Peyer's patch (tissue), 4 donors: ENCODE results near the gene B4GALT7. TPM values are rescaled to one million over a fixed set of nuclear protein-coding genes. Genes with fewer than 3 reads are reported as not detected.

Experiments
- total RNA-seq, 4 donors: library from RNA; depleted of rRNA; stranded (reverse); fragments of >200 nt; gene quantifications; one replicate each; pipeline ENCODE4 v1.1.0, GENCODE V29; 2016

Gene B4GALT7
- total RNA-seq, 4 donors from 2014 or later: 12.6 to 29.8 (median 21.9) TPM

Other genes starting within 250 kb of the B4GALT7 start
- 100 to 1,000 TPM; 193 to 321 (median 268) TPM for gene LMAN2, start 248.5 kb upstream of the B4GALT7 start, total RNA-seq
- gene RGS14, start 242.2 kb upstream of the B4GALT7 start, total RNA-seq: 10 to 100 TPM; 19.4 to 41.0 (median 23.3) TPM
- under 1 TPM in 1 of 4 donors, not detected in 3; 0.35 TPM for gene SLC34A1, start 215.7 kb upstream of the B4GALT7 start, total RNA-seq
- gene PFN3, start 199.5 kb upstream of the B4GALT7 start, total RNA-seq: not detected
- gene F12, start 190.6 kb upstream of the B4GALT7 start, total RNA-seq: 10 to 100 TPM in 1 of 4 donors, 1 to 10 TPM in 3; 1.7 to 22.2 (median 7.8) TPM
- 100 to 1,000 TPM in 1 of 4 donors, 10 to 100 TPM in 3; 36.2 to 140 (median 40.7) TPM for gene GRK6, start 173.5 kb upstream of the B4GALT7 start, total RNA-seq
- gene PRR7, start 153.3 kb upstream of the B4GALT7 start, total RNA-seq: 1 to 10 TPM in 2 of 4 donors, under 1 TPM in 1, not detected in 1; 0.70 to 2.2 (median 1.9) TPM
- gene DBN1, start 126.5 kb upstream of the B4GALT7 start, total RNA-seq: 10 to 100 TPM; 14.2 to 77.6 (median 23.1) TPM
- gene PDLIM7, start 102.5 kb upstream of the B4GALT7 start, total RNA-seq: 100 to 1,000 TPM in 1 of 4 donors, 10 to 100 TPM in 3; 17.4 to 137 (median 23.3) TPM
- 10 to 100 TPM in 1 of 4 donors, 1 to 10 TPM in 3; 2.1 to 52.0 (median 5.5) TPM for gene DOK3, start 90.3 kb upstream of the B4GALT7 start, total RNA-seq
- 100 to 1,000 TPM; 103 to 168 (median 118) TPM for gene DDX41, start 83.2 kb upstream of the B4GALT7 start, total RNA-seq
- gene FAM193B, start 45.6 kb upstream of the B4GALT7 start, total RNA-seq: 100 to 1,000 TPM in 3 of 4 donors, 10 to 100 TPM in 1; 77.1 to 205 (median 177) TPM
- 10 to 100 TPM; 39.6 to 65.6 (median 52.5) TPM for gene TMED9, start 7.9 kb upstream of the B4GALT7 start, total RNA-seq
- 1 to 10 TPM in 2 of 4 donors, under 1 TPM in 1, not detected in 1; 0.28 to 3.3 (median 1.5) TPM for gene FAM153A, start 182.8 kb downstream of the B4GALT7 start, total RNA-seq